Endodermal cell (in vitro differentiated cells): Measurements from ENCODE around the gene LIN28B. TPM values are rescaled to one million over a fixed set of nuclear protein-coding genes. Genes with fewer than 3 reads are reported as not detected.

ENCODE experiments used
- DNase-seq: peaks from one replicate; pipeline ENCODE4 v3.0.0-alpha.2; 2017
- H3K27ac ChIP-seq: 2 replicates; pipeline ENCODE4 v1.5.1; 2013; ENCODE audit warnings: mild to moderate bottlenecking, low read depth, low read length, moderate library complexity
- H3K27me3 ChIP-seq: 2 replicates; pipeline ENCODE4 v1.6.1; 2013; ENCODE audit warnings: mild to moderate bottlenecking, low read length, moderate library complexity; ENCODE audit not compliant: insufficient read depth, control insufficient read depth, poor library complexity, severe bottlenecking
- H3K36me3 ChIP-seq: 2 replicates; pipeline ENCODE4 v1.7.0; 2013; ENCODE audit warnings: mild to moderate bottlenecking, low read length, moderate library complexity; ENCODE audit not compliant: control insufficient read depth, insufficient read depth
- H3K4me1 ChIP-seq: one replicate; pipeline ENCODE4 v1.7.0; 2013; ENCODE audit warnings: low read length; ENCODE audit not compliant: control insufficient read depth, insufficient read depth
- H3K4me3 ChIP-seq: 2 replicates; pipeline ENCODE4 v1.5.1; 2013; ENCODE audit warnings: mild to moderate bottlenecking, low read length, moderate library complexity
- H3K9ac ChIP-seq: 2 replicates; pipeline ENCODE4 v1.6.1; 2013; ENCODE audit warnings: mild to moderate bottlenecking, low read length, moderate library complexity; ENCODE audit not compliant: poor library complexity, severe bottlenecking; ENCODE audit errors: extremely low read depth
- H3K9me3 ChIP-seq: 2 replicates; pipeline ENCODE4 v1.6.1; 2013; ENCODE audit warnings: mild to moderate bottlenecking, low read length, moderate library complexity; ENCODE audit not compliant: control insufficient read depth
- H3K27ac Mint-ChIP-seq: 2 replicates; pipeline ENCODE4 v1.8.0; 2020; ENCODE audit warnings: mixed read lengths
- H3K27me3 Mint-ChIP-seq: 2 replicates; pipeline ENCODE4 v1.8.0; 2021; ENCODE audit warnings: mild to moderate bottlenecking, mixed read lengths; ENCODE audit not compliant: insufficient read depth
- H3K36me3 Mint-ChIP-seq: 2 replicates; pipeline ENCODE4 v1.8.0; 2020; ENCODE audit warnings: low read depth, mixed read lengths
- H3K4me1 Mint-ChIP-seq: 2 replicates; pipeline ENCODE4 v1.8.0; 2020; ENCODE audit warnings: mixed read lengths
- H3K4me3 Mint-ChIP-seq: 2 replicates; pipeline ENCODE4 v1.8.0; 2020; ENCODE audit warnings: mild to moderate bottlenecking, moderate library complexity, mixed read lengths
- H3K9me3 Mint-ChIP-seq: 2 replicates; pipeline ENCODE4 v1.8.0; 2020; ENCODE audit warnings: mild to moderate bottlenecking, mixed read lengths
- CTCF ChIP-seq: fragments of 200-600 bp; sonication (generic); conservative IDR thresholded peaks from 2 replicates; pipeline ENCODE4 v1.5.0; 2021; ENCODE audit warnings: antibody characterized with exemption, mild to moderate bottlenecking
- WGBS, 2 experiments: methylation state at CpG; one replicate each; pipeline versions ENCODE4 v1.1.5 to v1.1.7; 2013; ENCODE audit warnings: missing lambda C conversion rate in 2 of 2, mixed read lengths in 1 of 2; ENCODE audit not compliant: insufficient coverage in 1 of 2, insufficient read length in 1 of 2; 5-methylcytosine and 5-hydroxymethylcytosine counted together
- total RNA-seq, 2 donors: library from RNA; stranded (reverse); fragmentation: NEBNext Ultra II Directional in 1 of 2; extraction: Animal tissue kit (Norgen Biotek cat#: 25700) in 1 of 2; gene quantifications; 2 replicates in 1 of 2; 3 replicates in 1 of 2; pipeline ENCODE4 v1.2.1, GENCODE V29; 2021

Gene LIN28B
- total RNA-seq, 2 donors from 2014 or later = 65.1 to 65.3 TPM

GRCh38 chr6:104940238-104940892 lies 16.5 kb upstream of the LIN28B start:
- H3K9ac ChIP-seq = peak overlapping the region; percentile 60
- no peak for TF ChIP-seq CTCF
- WGBS, 2 experiments = 2 to 34% methylated on average over 5 to 88 of the region's 88 CpGs
- peak overlapping the region; percentile 91 for H3K27ac ChIP-seq
- H3K36me3 ChIP-seq = no peaks in the 10 kb centered on the region
- Mint-ChIP-seq H3K9me3 (peaks cover 6% of the 10 kb centered on the region), H3K27ac (peak overlapping the region; percentile 91), H3K36me3 (no peaks in the 10 kb centered on the region), H3K4me3 (peak overlapping the region; percentile 78), H3K27me3 (no peaks in the 10 kb centered on the region), H3K4me1 (peaks cover 11% of the 10 kb centered on the region)
- no peaks in the 10 kb centered on the region for H3K4me1 ChIP-seq
- H3K9me3 ChIP-seq = no peaks in the 10 kb centered on the region
- no peaks in the 10 kb centered on the region for H3K27me3 ChIP-seq
- peak overlapping the region; percentile 83 for H3K4me3 ChIP-seq
- DNase-seq = peak; percentile 94

GRCh38 chr6:104940893-104941728 lies 15.8 kb upstream of the LIN28B start:
- Mint-ChIP-seq H3K4me1 (peaks cover 11% of the 10 kb centered on the region), H3K27me3 (no peaks in the 10 kb centered on the region), H3K9me3 (peaks cover 6% of the 10 kb centered on the region), H3K36me3 (no peaks in the 10 kb centered on the region), H3K4me3 (peak overlapping the region; percentile 78), H3K27ac (peak overlapping the region; percentile 92)
- peak; percentile 92 for DNase-seq
- peak overlapping the region; percentile 86 for H3K9ac ChIP-seq
- H3K4me3 ChIP-seq = peak overlapping the region; percentile 91
- no peaks in the 10 kb centered on the region for H3K4me1 ChIP-seq
- TF ChIP-seq CTCF = peak; percentile 89
- 0 to 1% methylated on average over 53 to 104 of the region's 104 CpGs for WGBS, 2 experiments
- no peaks in the 10 kb centered on the region for H3K27me3 ChIP-seq
- H3K27ac ChIP-seq = peak overlapping the region; percentile 91
- no peaks in the 10 kb centered on the region for H3K36me3 ChIP-seq
- H3K9me3 ChIP-seq = no peaks in the 10 kb centered on the region

- H3K36me3 ChIP-seq = no peaks in the 10 kb centered on the region
- H3K4me1 Mint-ChIP-seq = peaks cover 11% of the 10 kb centered on the region
- H3K27me3 Mint-ChIP-seq = no peaks in the 10 kb centered on the region
- peak overlapping the region; percentile 91 for H3K4me3 ChIP-seq
- peaks cover 2% of the 10 kb centered on the region for H3K9me3 Mint-ChIP-seq
- H3K4me1 ChIP-seq = no peaks in the 10 kb centered on the region
- peak; percentile 18 for TF ChIP-seq CTCF
- H3K36me3 Mint-ChIP-seq = no peaks in the 10 kb centered on the region
- H3K9ac ChIP-seq = peak overlapping the region; percentile 86
- H3K27ac ChIP-seq = peak overlapping the region; percentile 83
- no peaks in the 10 kb centered on the region for H3K9me3 ChIP-seq
- H3K4me3 Mint-ChIP-seq = peak overlapping the region; percentile 78
- H3K27me3 ChIP-seq = no peaks in the 10 kb centered on the region
- WGBS, 2 experiments = 0 to 3% methylated on average over 5 to 7 of the region's 7 CpGs
- DNase-seq = no peak
- H3K27ac Mint-ChIP-seq = peak overlapping the region; percentile 92
Measured at GRCh38 chr6:104941729-104942091, 15.2 kb upstream of the LIN28B start.
